ENCODE measurements around the gene ANK2. TPM values are rescaled to one million over a fixed set of nuclear protein-coding genes. Genes with fewer than 3 reads are reported as not detected.
"Not testable (repeated sequence)": the region's sequence is repeated elsewhere in the genome, so short reads cannot be mapped to it uniquely, and the experiment has no call there.

The ANK2 gene
- total RNA-seq, 1 donor = 15.1 TPM

DNA sequence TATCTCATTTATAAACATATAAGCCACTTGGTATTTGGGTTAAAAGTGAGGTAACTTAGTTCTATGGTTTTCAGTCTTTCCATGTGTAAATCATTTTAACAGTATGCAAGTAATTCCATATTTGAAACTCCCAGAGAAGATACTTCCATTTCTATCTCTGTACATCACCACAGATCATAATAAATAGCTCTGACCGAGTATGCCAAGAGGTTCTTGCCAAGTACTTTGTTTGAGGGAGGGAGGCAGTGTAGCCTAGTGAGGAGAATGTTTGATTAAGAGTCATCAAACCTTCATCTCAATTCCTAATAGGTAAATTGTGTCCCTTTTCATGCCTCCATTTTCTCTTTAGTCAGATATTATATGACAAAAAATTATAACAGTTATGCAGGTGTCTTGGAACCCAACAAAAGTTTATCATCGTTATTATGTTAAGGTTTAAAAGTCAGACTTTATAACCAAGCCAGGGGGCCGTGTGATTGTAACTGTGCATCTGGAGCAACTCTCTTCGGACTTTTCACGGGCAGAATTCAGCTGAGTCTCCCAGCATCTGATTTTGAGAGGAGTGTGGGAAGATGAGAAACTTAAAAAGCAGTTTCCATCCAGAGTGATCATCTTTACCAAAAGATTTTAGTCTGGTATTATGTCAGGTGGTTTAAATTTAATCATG is 123.8 kb downstream of the ANK2 start:
- TF ChIP-seq, protein P1, sequence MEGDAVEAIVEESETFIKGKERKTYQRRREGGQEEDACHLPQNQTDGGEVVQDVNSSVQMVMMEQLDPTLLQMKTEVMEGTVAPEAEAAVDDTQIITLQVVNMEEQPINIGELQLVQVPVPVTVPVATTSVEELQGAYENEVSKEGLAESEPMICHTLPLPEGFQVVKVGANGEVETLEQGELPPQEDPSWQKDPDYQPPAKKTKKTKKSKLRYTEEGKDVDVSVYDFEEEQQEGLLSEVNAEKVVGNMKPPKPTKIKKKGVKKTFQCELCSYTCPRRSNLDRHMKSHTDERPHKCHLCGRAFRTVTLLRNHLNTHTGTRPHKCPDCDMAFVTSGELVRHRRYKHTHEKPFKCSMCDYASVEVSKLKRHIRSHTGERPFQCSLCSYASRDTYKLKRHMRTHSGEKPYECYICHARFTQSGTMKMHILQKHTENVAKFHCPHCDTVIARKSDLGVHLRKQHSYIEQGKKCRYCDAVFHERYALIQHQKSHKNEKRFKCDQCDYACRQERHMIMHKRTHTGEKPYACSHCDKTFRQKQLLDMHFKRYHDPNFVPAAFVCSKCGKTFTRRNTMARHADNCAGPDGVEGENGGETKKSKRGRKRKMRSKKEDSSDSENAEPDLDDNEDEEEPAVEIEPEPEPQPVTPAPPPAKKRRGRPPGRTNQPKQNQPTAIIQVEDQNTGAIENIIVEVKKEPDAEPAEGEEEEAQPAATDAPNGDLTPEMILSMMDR (IDR thresholded peaks at IDR 0.05; ENCODE audit: insufficient read depth, low read depth, low read length) = no peak
- DNase-seq (ENCODE audit: low read depth) = no peak
- no peak overlapping the region for H3K4me3 ChIP-seq (ENCODE audit: low read depth, low read length)

DNA sequence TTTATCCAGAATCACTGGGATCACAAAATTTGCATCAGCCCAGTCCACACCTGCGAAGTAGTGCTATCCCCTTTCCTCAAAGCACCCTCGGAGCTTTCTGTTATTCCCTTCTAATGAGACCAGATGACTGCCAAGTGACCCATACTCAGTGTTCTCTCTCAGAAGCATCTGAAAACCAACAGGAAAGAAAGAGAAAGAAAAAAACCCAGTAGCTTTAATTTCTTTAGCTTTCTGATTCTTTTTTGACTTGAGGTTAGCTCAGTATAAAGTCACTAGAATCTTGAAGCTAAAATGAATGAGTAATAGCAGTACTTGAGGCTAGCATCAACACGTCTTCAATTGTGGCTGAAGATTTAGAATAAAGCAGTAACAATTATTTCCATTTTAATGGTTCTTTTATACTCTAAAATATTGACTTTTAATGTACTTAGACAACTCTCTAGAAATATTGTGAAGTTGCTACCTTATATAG is 124.4 kb downstream of the ANK2 start:
- no peak overlapping the region for H3K4me3 ChIP-seq (ENCODE audit: low read depth, low read length)
- no peak for DNase-seq (ENCODE audit: low read depth)

GRCh38 chr4:113179091-113179490 is 129.6 kb downstream of the ANK2 start:
- no peak overlapping the region for H3K4me3 ChIP-seq (ENCODE audit: low read depth, low read length)
- no peak for DNase-seq (ENCODE audit: low read depth)
- TF ChIP-seq, protein P1 (IDR thresholded peaks at IDR 0.05; ENCODE audit: insufficient read depth, low read depth, low read length) = no peak

More for the DNA sequence above, 124.4 kb downstream of the ANK2 start:
- TF ChIP-seq, protein P1 (IDR thresholded peaks at IDR 0.05; ENCODE audit: insufficient read depth, low read depth, low read length) = no peak

- DNase-seq (ENCODE audit: low read depth) = peak; percentile 62
- TF ChIP-seq, protein P1 (IDR thresholded peaks at IDR 0.05; ENCODE audit: insufficient read depth, low read depth, low read length) = no peak
- no peak overlapping the region for H3K4me3 ChIP-seq (ENCODE audit: low read depth, low read length)
These were observed 130.5 kb downstream of the ANK2 start for GRCh38 chr4:113179996-113180395.

DNA sequence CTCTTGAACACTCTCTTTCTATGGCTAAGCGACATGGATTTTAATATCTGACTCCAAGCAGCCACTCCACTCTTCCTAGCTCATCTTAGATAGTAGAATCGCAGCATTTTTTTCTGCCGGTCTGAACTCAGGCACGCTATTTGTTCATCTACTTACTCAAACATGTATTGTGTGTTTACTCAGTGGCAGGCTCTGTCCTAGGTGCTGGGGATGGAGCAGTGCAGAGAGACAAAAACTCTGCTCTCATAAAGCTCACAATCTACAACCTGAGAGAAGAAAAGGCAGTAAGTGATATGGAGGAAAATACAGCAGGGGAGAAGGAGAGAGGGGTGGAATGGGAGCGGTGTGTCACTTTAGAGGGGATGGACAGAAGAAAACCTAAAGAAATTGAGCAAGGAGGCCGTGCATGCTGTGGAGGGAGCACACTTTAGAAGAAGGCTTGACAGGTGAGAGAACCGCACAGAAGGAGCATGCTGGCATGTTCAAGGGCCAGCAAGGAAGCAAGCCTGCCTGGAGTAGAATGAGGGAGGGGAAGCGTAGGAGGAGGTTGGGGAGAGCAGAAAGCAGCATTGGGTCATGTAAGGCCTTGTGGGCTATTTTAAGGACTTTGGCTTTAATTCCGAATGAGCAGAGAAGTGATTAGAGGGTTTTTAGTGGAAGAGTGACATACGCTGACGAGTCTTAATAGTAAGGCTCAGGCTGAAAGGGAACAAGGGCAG is 132.0 kb downstream of the ANK2 start:
- H3K4me3 ChIP-seq (ENCODE audit: low read depth, low read length) = no peak overlapping the region
- TF ChIP-seq, protein P1 (IDR thresholded peaks at IDR 0.05; ENCODE audit: insufficient read depth, low read depth, low read length) = no peak
- DNase-seq (ENCODE audit: low read depth) = peak; percentile 7

DNA sequence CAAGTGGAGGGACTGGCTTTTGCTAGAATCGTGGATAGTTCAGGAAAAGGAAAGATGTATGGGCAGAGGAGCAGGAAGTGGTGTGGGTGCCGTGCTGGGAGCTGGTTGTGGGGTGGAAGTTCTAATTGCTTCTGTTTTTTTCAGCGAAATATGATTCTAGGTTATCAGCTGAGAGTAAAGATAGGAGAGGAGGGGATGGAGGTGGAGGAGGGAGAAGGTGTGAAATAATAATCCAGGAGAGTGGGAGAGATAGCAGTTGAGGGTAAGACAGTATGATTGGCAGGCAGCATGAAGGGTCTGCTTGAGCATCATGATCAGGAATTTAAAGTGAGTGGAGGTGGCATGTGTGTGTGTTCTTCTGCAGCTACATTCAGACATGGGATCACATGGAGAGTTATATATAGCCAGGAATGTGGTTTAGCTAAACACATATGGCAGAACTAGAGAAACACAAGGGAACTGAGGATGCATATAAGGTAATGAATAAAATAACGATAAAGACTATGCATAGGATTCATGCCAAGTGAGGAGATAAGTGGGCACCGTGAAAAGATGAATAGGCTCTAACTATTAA is 133.7 kb downstream of the ANK2 start:
- no peak for DNase-seq (ENCODE audit: low read depth)
- TF ChIP-seq, protein P1 (IDR thresholded peaks at IDR 0.05; ENCODE audit: insufficient read depth, low read depth, low read length) = no peak
- no peak overlapping the region for H3K4me3 ChIP-seq (ENCODE audit: low read depth, low read length)

DNA sequence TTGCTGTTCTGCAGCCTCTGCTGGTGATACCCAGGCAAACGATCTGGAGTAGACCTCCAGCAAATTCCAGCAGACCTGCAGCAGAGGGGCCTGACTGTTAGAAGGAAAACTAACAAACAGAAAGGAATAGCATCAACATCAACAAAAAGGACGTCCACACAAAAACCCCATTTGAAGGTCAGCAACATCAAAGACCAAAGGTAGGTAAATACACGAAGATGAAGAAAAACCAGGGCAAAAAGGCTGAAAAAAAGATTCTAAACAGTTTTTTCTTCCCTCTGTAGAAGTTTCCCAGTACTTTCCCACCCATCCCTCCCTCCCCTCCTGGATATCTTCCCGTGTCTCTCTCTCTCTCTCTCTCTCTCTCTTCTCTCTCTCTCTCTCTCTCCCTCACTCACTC is 136.8 kb downstream of the ANK2 start:
- not testable (repeated sequence) for DNase-seq (ENCODE audit: low read depth)

More for the DNA sequence above, 136.8 kb downstream of the ANK2 start:
- H3K4me3 ChIP-seq (ENCODE audit: low read depth, low read length) = not testable (repeated sequence)

All from fibroblast of villous mesenchyme (primary cell).